Measurements from ENCODE around the gene OR6N2. TPM values are rescaled to one million over a fixed set of nuclear protein-coding genes. Genes with fewer than 3 reads are reported as not detected.

The OR6N2 gene
- total and polyA plus RNA-seq, 9 of the 15 experiments (the other 6 are each of a cell fraction or from before 2014, with no cell fraction given) = not detected

GRCh38 chr1:158799689-158800088 lies 18.7 kb upstream of the OR6N2 start (continued):
- TF ChIP-seq, protein P1, sequence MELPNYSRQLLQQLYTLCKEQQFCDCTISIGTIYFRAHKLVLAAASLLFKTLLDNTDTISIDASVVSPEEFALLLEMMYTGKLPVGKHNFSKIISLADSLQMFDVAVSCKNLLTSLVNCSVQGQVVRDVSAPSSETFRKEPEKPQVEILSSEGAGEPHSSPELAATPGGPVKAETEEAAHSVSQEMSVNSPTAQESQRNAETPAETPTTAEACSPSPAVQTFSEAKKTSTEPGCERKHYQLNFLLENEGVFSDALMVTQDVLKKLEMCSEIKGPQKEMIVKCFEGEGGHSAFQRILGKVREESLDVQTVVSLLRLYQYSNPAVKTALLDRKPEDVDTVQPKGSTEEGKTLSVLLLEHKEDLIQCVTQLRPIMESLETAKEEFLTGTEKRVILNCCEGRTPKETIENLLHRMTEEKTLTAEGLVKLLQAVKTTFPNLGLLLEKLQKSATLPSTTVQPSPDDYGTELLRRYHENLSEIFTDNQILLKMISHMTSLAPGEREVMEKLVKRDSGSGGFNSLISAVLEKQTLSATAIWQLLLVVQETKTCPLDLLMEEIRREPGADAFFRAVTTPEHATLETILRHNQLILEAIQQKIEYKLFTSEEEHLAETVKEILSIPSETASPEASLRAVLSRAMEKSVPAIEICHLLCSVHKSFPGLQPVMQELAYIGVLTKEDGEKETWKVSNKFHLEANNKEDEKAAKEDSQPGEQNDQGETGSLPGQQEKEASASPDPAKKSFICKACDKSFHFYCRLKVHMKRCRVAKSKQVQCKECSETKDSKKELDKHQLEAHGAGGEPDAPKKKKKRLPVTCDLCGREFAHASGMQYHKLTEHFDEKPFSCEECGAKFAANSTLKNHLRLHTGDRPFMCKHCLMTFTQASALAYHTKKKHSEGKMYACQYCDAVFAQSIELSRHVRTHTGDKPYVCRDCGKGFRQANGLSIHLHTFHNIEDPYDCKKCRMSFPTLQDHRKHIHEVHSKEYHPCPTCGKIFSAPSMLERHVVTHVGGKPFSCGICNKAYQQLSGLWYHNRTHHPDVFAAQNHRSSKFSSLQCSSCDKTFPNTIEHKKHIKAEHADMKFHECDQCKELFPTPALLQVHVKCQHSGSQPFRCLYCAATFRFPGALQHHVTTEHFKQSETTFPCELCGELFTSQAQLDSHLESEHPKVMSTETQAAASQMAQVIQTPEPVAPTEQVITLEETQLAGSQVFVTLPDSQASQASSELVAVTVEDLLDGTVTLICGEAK (IDR thresholded peaks at IDR 0.05) = no peak
- TF ChIP-seq, protein P1 (CRISPR knock-in tag; IDR thresholded peaks at IDR 0.05) = no peak
- TF ChIP-seq BHLHE40 (IDR thresholded peaks at IDR 0.05; ENCODE audit: low read length) = no peak
- TF ChIP-seq RFX1 (IDR thresholded peaks at IDR 0.05) = no peak
- no peak for TF ChIP-seq PYGO2 (tag; IDR thresholded peaks at IDR 0.05)
- TF ChIP-seq NFXL1 (CRISPR knock-in tag; IDR thresholded peaks at IDR 0.05) = no peak
- TF ChIP-seq, protein P2, sequence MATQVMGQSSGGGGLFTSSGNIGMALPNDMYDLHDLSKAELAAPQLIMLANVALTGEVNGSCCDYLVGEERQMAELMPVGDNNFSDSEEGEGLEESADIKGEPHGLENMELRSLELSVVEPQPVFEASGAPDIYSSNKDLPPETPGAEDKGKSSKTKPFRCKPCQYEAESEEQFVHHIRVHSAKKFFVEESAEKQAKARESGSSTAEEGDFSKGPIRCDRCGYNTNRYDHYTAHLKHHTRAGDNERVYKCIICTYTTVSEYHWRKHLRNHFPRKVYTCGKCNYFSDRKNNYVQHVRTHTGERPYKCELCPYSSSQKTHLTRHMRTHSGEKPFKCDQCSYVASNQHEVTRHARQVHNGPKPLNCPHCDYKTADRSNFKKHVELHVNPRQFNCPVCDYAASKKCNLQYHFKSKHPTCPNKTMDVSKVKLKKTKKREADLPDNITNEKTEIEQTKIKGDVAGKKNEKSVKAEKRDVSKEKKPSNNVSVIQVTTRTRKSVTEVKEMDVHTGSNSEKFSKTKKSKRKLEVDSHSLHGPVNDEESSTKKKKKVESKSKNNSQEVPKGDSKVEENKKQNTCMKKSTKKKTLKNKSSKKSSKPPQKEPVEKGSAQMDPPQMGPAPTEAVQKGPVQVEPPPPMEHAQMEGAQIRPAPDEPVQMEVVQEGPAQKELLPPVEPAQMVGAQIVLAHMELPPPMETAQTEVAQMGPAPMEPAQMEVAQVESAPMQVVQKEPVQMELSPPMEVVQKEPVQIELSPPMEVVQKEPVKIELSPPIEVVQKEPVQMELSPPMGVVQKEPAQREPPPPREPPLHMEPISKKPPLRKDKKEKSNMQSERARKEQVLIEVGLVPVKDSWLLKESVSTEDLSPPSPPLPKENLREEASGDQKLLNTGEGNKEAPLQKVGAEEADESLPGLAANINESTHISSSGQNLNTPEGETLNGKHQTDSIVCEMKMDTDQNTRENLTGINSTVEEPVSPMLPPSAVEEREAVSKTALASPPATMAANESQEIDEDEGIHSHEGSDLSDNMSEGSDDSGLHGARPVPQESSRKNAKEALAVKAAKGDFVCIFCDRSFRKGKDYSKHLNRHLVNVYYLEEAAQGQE (IDR thresholded peaks at IDR 0.05; ENCODE audit: borderline replicate concordance) = no peak
- TF ChIP-seq, protein P2 (CRISPR knock-in tag; IDR thresholded peaks at IDR 0.05; ENCODE audit: low read depth) = no peak
- no peak for TF ChIP-seq POLR2B (IDR thresholded peaks at IDR 0.05; ENCODE audit: low read depth, partially characterized antibody)
- TF ChIP-seq TCF3 (CRISPR knock-in tag; IDR thresholded peaks at IDR 0.05) = peak; percentile 38; the same call in 1 of the 2 replicates
- no peak for TF ChIP-seq ZNF316 (IDR thresholded peaks at IDR 0.05)
- no peak for TF ChIP-seq FOXA3 (CRISPR knock-in tag; conservative IDR thresholded peaks at IDR 0.05 in 1 of 2, IDR thresholded peaks at IDR 0.05 in 1 of 2)
- TF ChIP-seq ZKSCAN1 (IDR thresholded peaks at IDR 0.05; ENCODE audit: low read depth, low read length) = no peak

Data from K562 (cell line).